ENCODE data around the gene ANO4.

- TF ChIP-seq CTCF (IDR thresholded peaks at IDR 0.05) (no peak), POLR2AphosphoS5 (IDR thresholded peaks at IDR 0.05) (no peak), EP300 (IDR thresholded peaks at IDR 0.05) (no peak), POLR2A (IDR thresholded peaks at IDR 0.05) (no peak)
Observed at GRCh38 chr12:100970894-100971293, 176.3 kb downstream of the ANO4 start.

Measured in stomach (tissue), 4 donors.